ENCODE results near the gene KREMEN2.

KREMEN2 gene

GRCh38 chr16:3007957-3008689 lies 44.0 kb downstream of the KREMEN2 start:
- peak overlapping the region; percentile 89 to 100 (median 99) for H3K4me2 ChIP-seq
- H3K27ac ChIP-seq, result peak overlapping the region in 9 of 11 experiments; percentile 20 to 58 (median 42); a peak in 14 of 22 replicates
- no peaks in the 10 kb centered on the region for H3K9me3 ChIP-seq (replicated peaks in 1 of 11)
- H3K36me3 ChIP-seq, result no peaks in the 10 kb centered on the region
- no peak for TF ChIP-seq Cebpa-rat (IDR thresholded peaks at IDR 0.05)
- peaks cover 41 to 64% (median 49%) of the 10 kb centered on the region in 10 experiments for H3K4me1 ChIP-seq
- peaks cover 54 to 97% (median 82%) of the 10 kb centered on the region in 11 experiments for H3K27me3 ChIP-seq
- peak overlapping the region; percentile 28 to 64 (median 46) for H3K4me3 ChIP-seq
- peaks cover 0 to 9% (median 0%) of the 10 kb centered on the region in 11 experiments; a peak in 6 of 22 replicates for H4K20me1 ChIP-seq
- H3K9ac ChIP-seq, result peak overlapping the region in 9 of 11 experiments; percentile 4 to 53 (median 37); a peak in 14 of 22 replicates

GRCh38 chr16:3008690-3009037 lies 44.6 kb downstream of the KREMEN2 start:
- Histone ChIP-seq H3K27me3 (peaks cover 59 to 98% (median 84%) of the 10 kb centered on the region in 11 experiments), H3K36me3 (no peaks in the 10 kb centered on the region), H3K27ac (peak overlapping the region in 7 of 11 experiments; percentile 25 to 58 (median 43); a peak in 9 of 22 replicates), H3K4me2 (peak overlapping the region; percentile 89 to 100 (median 99)), H3K4me1 (peaks cover 41 to 65% (median 50%) of the 10 kb centered on the region in 10 experiments), H4K20me1 (peaks cover 0 to 14% (median 0%) of the 10 kb centered on the region in 11 experiments; a peak in 6 of 22 replicates), H3K4me3 (peak overlapping the region in 7 of 10 experiments; percentile 39 to 64 (median 47); a peak in 9 of 20 replicates), H3K9me3 (replicated peaks in 1 of 11) (no peaks in the 10 kb centered on the region), H3K9ac (peak overlapping the region in 1 of 11 experiments; percentile 48; a peak in 1 of 22 replicates)
- no peak for TF ChIP-seq Cebpa-rat (IDR thresholded peaks at IDR 0.05)

- H4K20me1 ChIP-seq, result peaks cover 0 to 15% (median 0%) of the 10 kb centered on the region in 11 experiments; a peak in 5 of 22 replicates
- no peak overlapping the region for H3K4me3 ChIP-seq
- H3K27ac ChIP-seq, result no peak overlapping the region
- peaks cover 41 to 60% (median 50%) of the 10 kb centered on the region in 10 experiments for H3K4me1 ChIP-seq
- H3K27me3 ChIP-seq, result peaks cover 63 to 99% (median 85%) of the 10 kb centered on the region in 11 experiments
- no peaks in the 10 kb centered on the region for H3K9me3 ChIP-seq (replicated peaks in 1 of 11)
- H3K36me3 ChIP-seq, result no peaks in the 10 kb centered on the region
- peak overlapping the region in 6 of 11 experiments; percentile 94 to 99 (median 98); a peak in 10 of 22 replicates for H3K4me2 ChIP-seq
- no peak overlapping the region for H3K9ac ChIP-seq
- no peak for TF ChIP-seq Cebpa-rat (IDR thresholded peaks at IDR 0.05)
Measured at GRCh38 chr16:3009568-3010390, 45.7 kb downstream of the KREMEN2 start.

GRCh38 chr16:3010510-3010909 lies 46.4 kb downstream of the KREMEN2 start:
- H3K9me3 ChIP-seq (replicated peaks in 1 of 11), result no peaks in the 10 kb centered on the region
- H4K20me1 ChIP-seq, result peaks cover 0 to 15% (median 0%) of the 10 kb centered on the region in 11 experiments; a peak in 5 of 22 replicates
- no peaks in the 10 kb centered on the region for H3K36me3 ChIP-seq
- no peak for TF ChIP-seq Cebpa-rat (IDR thresholded peaks at IDR 0.05)
- H3K27ac ChIP-seq, result no peak overlapping the region
- H3K9ac ChIP-seq, result no peak overlapping the region
- peaks cover 37 to 57% (median 47%) of the 10 kb centered on the region in 10 experiments for H3K4me1 ChIP-seq
- H3K4me2 ChIP-seq, result no peak overlapping the region
- H3K27me3 ChIP-seq, result peaks cover 56 to 99% (median 84%) of the 10 kb centered on the region in 11 experiments
- H3K4me3 ChIP-seq, result no peak overlapping the region

- H3K27me3 ChIP-seq, result peaks cover 41 to 86% (median 69%) of the 10 kb centered on the region in 11 experiments
Measured at GRCh38 chr16:3012246-3012645, 48.2 kb downstream of the KREMEN2 start.

GRCh38 chr16:3012828-3013420 lies 48.8 kb downstream of the KREMEN2 start, which contains the start of gene CLDN9:
Gene CLDN9, plus strand, starts transcription at chr16:3012923. Its CDS starts 440 bp downstream, at chr16:3013363.
- Histone ChIP-seq H3K4me1 (peaks cover 15 to 36% (median 28%) of the 10 kb centered on the region in 10 experiments), H3K9ac (no peak within 1 kb of the TSS; a peak in 2 of 22 replicates), H3K4me2 (peak within 1 kb of the TSS in 10 of 11 experiments; percentile 0 to 66 (median 50); a peak in 17 of 22 replicates), H3K27me3 (peaks cover 41 to 84% (median 63%) of the 10 kb centered on the region in 11 experiments), H3K4me3 (no peak within 1 kb of the TSS), H4K20me1 (peaks cover 0 to 15% (median 0%) of the 10 kb centered on the region in 11 experiments; a peak in 5 of 22 replicates), H3K27ac (no peak within 1 kb of the TSS), H3K9me3 (replicated peaks in 1 of 11) (no peaks in the 10 kb centered on the region), H3K36me3 (no peaks in the 10 kb centered on the region)
- TF ChIP-seq Cebpa-rat (IDR thresholded peaks at IDR 0.05), result no peak

More at GRCh38 chr16:3012246-3012645, 48.2 kb downstream of the KREMEN2 start:
- Histone ChIP-seq H3K4me3 (no peak overlapping the region), H3K36me3 (no peaks in the 10 kb centered on the region), H3K9ac (no peak overlapping the region; a peak in 1 of 22 replicates), H3K4me1 (peaks cover 21 to 41% (median 33%) of the 10 kb centered on the region in 10 experiments), H3K27ac (no peak overlapping the region), H3K4me2 (peak overlapping the region in 10 of 11 experiments; percentile 0 to 66 (median 50); a peak in 16 of 22 replicates), H4K20me1 (peaks cover 0 to 15% (median 0%) of the 10 kb centered on the region in 11 experiments; a peak in 5 of 22 replicates), H3K9me3 (replicated peaks in 1 of 11) (no peaks in the 10 kb centered on the region)
- TF ChIP-seq Cebpa-rat (IDR thresholded peaks at IDR 0.05), result no peak

GRCh38 chr16:3013491-3013951 lies 49.4 kb downstream of the KREMEN2 start:
- Histone ChIP-seq H3K4me1 (peaks cover 12 to 34% (median 25%) of the 10 kb centered on the region in 10 experiments), H3K4me2 (0 out of 22 replicates have a peak overlapping the region, but pooled peaks of 1 of the 11 experiments have one; percentile 46), H3K9me3 (replicated peaks in 1 of 11) (no peaks in the 10 kb centered on the region), H3K27me3 (peaks cover 45 to 88% (median 63%) of the 10 kb centered on the region in 11 experiments), H3K36me3 (no peaks in the 10 kb centered on the region), H3K9ac (no peak overlapping the region), H3K27ac (no peak overlapping the region), H4K20me1 (peaks cover 0 to 15% (median 0%) of the 10 kb centered on the region in 11 experiments; a peak in 5 of 22 replicates), H3K4me3 (no peak overlapping the region)
- no peak for TF ChIP-seq Cebpa-rat (IDR thresholded peaks at IDR 0.05)

Measured in BLaER1 treated with 17β-estradiol and CSF1 and Interleukin-3, amounts not matched to agents 10 nM and 100 nM (cell line).